GM12864 (cell line): ENCODE measurements around the gene CALR.
A peak's percentile ranks its signal among the peaks of the same experiment; 100 is the strongest.

ENCODE experiments used
- DNase-seq: peaks from one replicate; pipeline ENCODE4 v3.0.0-alpha.2; 2011; ENCODE audit warnings: low read depth
- H3K4me3 ChIP-seq: 2 replicates; pipeline ENCODE4 v1.5.1; 2011; ENCODE audit warnings: mild to moderate bottlenecking, low read depth, low read length, control low read depth
- TF ChIP-seq, protein P1 (sequence below): IDR thresholded peaks from 2 replicates; pipeline ENCODE4 v1.5.1; 2011; ENCODE audit warnings: low read depth, mild to moderate bottlenecking, moderate library complexity, low read length, control low read depth, inconsistent platforms; ENCODE audit errors: missing control alignments

CALR gene

DNA sequence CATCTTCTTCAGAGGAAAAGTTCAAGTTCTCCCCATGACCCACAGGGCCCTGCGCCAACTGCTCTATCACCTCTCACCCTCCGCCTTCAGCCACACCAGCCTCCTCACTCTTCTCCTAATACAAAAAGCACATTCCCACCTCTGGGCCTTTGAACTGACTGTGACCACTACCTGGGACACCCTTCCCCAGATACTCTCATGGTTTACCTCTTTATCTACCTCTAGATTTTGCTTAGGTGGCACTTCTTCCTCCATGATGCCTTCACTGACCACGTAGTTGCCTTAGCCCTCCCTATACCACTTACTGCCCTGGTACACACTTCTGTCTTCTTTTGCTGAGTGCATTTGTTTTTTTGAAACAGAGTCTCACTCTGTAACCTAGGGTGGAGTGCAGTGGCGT lies 15.4 kb upstream of the CALR start:
- no peak overlapping the region for H3K4me3 ChIP-seq
- TF ChIP-seq, protein P1, sequence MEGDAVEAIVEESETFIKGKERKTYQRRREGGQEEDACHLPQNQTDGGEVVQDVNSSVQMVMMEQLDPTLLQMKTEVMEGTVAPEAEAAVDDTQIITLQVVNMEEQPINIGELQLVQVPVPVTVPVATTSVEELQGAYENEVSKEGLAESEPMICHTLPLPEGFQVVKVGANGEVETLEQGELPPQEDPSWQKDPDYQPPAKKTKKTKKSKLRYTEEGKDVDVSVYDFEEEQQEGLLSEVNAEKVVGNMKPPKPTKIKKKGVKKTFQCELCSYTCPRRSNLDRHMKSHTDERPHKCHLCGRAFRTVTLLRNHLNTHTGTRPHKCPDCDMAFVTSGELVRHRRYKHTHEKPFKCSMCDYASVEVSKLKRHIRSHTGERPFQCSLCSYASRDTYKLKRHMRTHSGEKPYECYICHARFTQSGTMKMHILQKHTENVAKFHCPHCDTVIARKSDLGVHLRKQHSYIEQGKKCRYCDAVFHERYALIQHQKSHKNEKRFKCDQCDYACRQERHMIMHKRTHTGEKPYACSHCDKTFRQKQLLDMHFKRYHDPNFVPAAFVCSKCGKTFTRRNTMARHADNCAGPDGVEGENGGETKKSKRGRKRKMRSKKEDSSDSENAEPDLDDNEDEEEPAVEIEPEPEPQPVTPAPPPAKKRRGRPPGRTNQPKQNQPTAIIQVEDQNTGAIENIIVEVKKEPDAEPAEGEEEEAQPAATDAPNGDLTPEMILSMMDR = no peak
- DNase-seq = no peak

DNA sequence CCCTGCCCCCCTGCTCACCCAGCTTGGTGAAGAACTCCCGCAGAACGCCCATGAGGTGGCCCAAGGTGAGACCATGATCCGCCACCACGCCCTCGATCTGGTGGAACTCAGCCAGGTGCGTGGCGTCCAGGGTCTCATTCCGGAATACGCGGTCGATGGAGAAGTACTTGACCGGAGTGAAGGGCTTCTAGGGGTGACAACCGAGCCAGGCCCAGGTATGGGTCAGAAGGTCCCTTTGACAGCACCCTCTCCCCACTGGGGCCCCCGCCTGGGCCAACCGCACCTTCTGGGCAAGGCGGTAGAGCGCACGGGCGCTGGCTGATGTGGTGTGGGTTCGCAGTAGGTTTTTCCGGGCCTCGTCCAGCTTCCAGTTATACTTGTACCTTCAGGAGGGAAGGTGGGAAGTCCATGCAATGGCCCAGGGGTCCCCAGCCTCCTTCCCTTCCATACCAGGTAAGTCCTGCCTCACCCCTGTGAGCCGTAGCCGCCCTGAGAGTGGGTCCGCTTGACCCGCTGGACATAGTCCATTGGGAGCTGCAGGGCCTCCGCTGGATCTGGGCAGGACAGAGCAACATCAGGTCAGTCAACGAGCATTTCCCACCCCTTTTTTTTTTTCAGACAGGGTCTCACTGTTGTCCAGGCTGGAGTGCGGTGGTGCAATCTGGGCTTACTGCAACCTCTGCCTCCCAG lies 13.6 kb upstream of the CALR start:
- no peak overlapping the region for H3K4me3 ChIP-seq
- DNase-seq = no peak
- TF ChIP-seq, protein P1 = no peak

DNA sequence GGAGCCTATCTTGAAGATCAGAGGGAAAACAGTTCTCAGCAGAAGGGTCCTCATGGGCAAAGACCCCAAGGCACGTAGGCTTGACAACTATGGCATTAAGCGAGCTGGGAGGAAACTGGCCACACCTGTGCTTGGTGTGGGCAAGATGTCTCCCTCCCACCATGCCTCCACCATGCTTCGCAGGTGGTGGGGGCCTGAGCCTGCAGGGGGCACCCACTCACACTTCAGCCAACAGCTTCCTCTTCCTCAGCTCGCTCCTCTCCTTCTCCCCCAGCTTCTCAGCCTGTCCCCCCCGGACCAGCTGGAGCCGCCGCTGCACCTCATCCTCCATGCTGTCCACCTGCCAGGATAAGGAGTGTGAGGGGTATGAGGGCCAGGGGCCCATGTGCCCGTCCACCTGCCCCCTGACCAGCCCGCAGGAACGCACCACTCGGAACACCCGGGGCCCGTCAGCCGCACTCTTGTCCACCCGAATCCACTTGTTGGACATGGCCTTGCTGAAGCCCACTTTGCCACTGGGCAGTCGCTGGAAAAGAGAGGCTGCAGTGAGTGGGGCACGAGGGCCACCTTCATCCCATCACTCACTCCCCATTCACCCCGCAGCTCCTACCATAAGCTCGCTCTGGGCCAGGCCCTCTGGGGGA lies 8.3 kb upstream of the CALR start:
- no peak for DNase-seq
- no peak overlapping the region for H3K4me3 ChIP-seq
- TF ChIP-seq, protein P1 = peak; percentile 16

DNA sequence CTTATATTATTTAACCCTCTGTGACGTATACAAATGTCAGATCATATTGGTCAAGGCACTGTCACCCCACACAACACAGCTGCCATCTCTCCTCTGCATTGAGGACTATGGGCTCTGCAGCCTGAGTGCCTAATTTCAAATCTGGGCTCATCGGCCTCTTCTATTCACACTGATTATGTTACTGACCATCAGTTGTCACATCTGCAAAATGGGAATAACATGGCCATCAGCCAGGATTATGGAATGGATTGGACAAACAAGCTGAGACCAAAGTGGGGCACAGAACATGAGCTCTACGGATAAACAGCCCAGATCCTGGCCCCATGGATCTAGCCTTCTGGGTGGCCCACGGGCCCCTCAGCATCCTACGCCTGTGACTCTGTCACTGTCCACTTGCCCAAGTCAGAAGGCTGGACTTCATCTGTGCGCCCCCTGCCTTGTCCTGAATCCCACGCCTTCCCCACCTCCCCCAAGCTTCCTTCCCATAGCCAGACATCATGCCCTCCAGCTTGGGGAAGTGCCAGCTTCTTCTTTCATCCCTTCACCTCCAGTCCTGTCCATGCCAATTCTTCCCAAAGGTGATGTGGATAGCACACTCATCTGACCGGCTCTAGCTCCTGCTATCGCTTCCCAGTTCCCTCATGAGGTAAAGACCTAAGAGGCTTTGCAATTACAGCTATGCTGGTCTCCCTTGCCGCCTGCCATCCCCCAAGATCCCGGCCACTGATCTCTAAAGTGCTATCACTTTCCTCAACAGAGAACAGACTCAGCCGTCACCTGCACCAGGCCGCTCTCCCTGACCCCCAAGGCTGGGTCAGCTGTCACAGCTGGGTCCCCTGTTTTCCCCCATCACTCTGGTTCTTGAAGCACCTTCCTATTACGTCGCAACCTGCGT lies 5.8 kb upstream of the CALR start:
- no peak for DNase-seq
- TF ChIP-seq, protein P1 = no peak
- peak overlapping the region; percentile 83 for H3K4me3 ChIP-seq

DNA sequence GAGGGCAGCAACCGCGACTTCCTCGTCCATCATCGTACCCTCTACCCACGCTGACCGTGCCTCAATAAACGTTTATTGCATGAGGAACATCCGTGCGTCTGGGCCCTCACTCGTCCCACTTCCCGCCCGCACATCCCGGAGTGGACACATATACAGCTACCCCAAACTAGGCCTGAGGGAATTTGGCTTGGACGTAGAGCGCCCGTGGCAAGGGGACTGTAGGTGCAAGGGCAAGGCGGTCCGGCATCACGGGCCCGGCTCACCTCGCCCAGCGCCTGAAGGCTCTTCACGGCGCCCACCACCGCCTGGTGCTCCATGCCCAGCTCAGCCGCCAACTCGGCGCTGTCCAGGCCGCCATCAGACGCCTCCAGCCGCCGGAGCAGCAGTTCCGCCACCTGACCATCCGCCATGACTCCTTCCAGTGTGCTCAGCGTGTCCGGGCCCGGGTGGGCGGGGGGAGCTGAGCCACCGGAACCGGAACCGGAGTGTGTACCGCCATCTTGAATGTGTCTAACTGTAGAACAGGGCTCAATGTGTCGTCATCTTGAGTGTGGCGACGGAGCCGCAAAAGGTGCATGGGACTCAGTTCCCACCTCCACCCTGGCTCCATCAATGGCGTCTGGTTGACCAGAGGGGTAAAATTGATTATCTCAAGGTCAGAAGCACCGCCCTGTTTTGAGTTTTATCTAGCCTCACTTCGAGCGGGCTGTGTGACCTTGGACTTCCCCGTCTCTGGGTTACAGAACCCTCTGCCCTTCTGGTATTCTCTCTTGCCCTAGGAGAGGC lies 4.9 kb upstream of the CALR start, which contains the start of gene FARSA:
TSS of gene FARSA (minus strand) at position 425 of the 786 bp plus-strand sequence. CDS start at position 410, 15 bp downstream.
- peak; percentile 86 for DNase-seq
- TF ChIP-seq, protein P1 = no peak
- peak within 1 kb of the TSS; percentile 83 for H3K4me3 ChIP-seq

DNA sequence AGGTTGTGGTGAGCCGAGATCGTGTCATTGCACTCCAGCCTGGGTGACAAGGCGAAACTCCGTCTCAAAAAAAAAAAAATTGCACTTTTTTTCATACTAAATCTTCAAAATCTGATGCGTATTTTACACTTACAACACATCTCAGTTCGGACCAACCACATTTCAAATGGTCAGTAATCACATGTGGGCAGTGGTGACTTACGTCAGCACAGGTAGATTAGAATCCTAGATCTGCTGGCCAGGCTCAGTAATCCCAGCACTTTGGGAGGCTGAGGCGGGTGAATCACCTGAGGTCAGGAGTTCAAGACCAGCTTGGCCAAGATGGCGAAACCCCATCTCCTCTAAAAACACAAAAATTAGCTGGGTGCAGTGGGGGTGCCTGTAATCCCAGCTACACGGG lies 3.3 kb upstream of the CALR start:
- TF ChIP-seq, protein P1 = no peak

More for the DNA sequence above, 3.3 kb upstream of the CALR start:
- no peak for DNase-seq
- no peak overlapping the region for H3K4me3 ChIP-seq
